ENCODE results near the gene STX11. TPM values are rescaled to one million over a fixed set of nuclear protein-coding genes. Genes with fewer than 3 reads are reported as not detected.
"Not testable (repeated sequence)": the region's sequence is repeated elsewhere in the genome, so short reads cannot be mapped to it uniquely, and the experiment has no call there.

STX11 gene
- total RNA-seq, result 10 to 100 TPM; 11.3 to 11.4 TPM
- long read RNA-seq, transcript STX11-201 (2 exons, 1,926 nt), result major isoform, 8 of 12 reads
- long read RNA-seq, partial matches to known transcripts, result 0 of 12 reads
- long read RNA-seq, other reads (novel, unspliced or antisense), result 4 of 12 reads

DNA sequence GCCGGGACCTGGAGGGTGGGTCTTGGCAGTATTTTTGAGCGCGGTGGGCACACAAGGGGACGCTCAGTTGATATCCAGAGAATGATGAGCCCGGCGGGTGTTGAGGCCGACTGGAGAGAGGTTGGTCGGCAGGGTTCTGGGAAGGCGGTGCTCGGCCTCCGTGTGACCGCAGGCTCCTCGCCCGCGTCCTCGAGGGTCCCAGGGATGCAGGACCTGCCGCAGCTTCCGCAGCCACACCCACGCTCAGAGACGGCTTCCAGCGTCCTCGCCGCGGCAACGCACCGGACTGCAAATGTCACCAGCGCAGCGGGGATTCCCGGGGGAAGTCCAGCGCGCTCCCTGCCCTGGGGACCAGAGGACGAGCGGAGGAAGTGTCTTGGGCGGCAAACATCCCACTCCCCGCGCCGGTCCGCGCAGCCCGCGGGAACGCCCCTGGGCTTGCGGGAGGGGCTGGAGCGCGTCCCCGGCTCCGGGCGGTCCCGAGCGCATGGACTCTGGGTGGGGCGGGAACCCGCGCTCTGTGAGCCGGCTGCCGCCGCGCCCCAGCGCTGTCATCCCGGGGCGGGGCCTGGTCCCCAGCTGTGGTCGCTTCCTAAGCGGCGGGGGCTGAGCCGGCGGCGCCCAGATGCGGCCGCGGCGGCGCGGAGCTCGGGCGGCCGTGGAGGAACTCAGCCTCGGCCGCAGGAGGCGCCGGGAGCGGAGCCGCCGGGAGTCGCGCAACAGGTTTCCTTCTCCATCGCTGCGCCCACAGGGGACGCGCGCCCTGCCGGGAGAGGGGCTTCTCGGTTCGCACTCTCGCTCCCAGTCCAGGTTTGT, at the start of gene STX11:
Gene STX11 (plus strand): TSS at position 624 of the 816 bp plus-strand sequence. CDS start 36,111 bp downstream, outside the sequence.
- intact Hi-C loops (cut with DNase I), result loop anchor here (2.0 to 10.0 kb wide), 3 partner anchors 67 to 135 kb away; partner anchors contain the start of gene UTRN (in 1 of the 2)
- ATAC-seq (peak; percentile 94 to 97), DNase-seq (peak; percentile 80)

DNA sequence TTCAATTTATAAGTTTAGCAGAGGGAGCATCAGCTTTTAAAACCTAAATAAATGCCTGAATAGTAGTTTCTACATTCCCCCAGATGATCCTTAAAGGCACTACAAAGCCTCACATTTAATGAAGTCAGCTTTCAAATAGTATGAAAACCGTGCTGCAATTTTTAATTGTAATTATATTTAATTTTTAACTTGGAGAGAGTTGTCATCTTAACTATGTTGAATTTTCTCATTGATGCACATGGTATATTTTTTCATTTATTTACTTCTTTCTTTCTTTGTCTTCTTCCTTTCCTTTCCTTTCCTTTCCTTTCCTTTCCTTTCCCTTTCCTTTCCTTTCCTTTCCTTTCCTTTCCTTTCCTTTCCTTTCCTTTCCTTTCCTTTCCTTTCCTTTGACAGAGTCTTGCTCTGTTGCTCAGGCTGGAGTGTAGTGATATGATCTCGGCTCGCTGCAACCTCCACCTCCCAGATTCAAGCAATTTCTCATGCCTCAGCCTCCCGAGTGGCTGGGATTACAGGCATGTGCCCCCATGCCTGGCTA, 47.2 kb upstream of the STX11 start:
- intact Hi-C loops (cut with DNase I), result loop anchor here in 1 of 2 donors (10.0 kb wide), 1 partner anchor 382 kb away; no protein-coding TSS in a partner anchor
- no peak for ATAC-seq
- DNase-seq, result no peak

DNA sequence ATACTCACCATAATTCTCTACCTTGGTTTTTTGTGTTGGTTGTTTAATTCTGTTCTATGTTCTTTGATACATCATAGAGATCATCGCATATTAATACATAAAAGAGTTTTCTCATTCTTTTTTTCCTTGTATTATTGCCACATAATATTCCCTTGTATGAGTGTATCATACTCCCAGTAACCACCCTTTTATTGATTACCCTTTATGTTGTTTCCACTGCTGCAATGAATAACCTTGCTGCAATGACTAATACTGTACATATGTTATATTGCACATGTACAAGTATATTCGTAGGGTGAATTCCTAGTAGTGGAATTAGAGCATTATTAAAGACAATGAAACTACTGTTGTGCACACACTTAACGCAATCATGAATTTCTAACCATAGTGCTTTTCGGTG, 45.8 kb upstream of the STX11 start:
- DNase-seq (no peak), ATAC-seq (no peak)
- intact Hi-C loops (cut with DNase I), result loop anchor here in 1 of 2 donors (10.0 kb wide), 1 partner anchor 380 kb away; no protein-coding TSS in a partner anchor

DNA sequence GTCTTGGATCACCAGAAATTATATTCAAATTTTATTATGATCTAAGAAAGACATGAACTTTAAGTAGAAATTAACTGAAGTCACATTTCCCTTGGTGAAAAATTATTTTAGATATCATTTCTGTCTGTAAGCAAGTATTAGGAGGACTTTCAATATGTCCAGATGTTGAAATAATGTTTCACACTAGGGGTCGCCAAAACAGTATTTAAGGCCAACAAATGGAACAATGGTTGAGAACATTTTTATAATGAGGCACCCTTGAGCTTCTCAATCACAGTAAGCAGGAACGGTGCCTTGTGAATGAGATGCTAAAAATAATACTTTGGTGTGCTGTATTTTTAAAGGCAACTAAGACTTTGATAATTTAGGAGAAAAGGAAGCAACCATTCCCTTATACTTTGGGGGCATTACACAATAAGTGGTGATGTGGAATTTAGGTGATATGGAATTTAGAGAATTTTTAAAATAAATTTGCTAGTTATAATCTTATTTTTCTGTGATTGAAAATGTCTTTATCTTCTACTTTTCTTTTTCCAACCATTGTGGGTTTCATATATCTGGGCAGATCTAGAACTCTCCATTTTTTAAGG, 45.3 kb upstream of the STX11 start:
- no peak for DNase-seq
- peak; percentile 88 for ATAC-seq

DNA sequence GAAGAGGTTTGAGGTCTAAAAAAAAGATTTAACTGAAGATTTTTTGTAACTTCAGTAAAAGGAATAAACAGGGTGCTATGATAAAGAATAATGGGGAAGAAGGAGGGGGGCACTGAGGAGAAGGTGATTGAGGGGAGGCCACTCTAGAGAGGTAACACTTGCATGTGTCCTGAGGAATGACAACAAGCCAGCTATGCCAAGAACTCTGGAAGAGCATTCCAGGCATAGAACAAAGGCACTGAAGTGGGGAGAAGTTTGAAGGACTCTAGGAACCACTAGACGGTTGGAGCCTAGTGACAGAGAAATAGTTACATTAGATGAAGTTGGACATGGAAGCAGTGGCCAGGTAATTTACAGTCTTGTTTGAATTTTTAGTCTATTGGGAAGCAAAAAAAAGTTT, 44.1 kb upstream of the STX11 start:
- no peak for ATAC-seq
- intact Hi-C loops (cut with DNase I), result loop anchor here (5.0 to 10.0 kb wide), 4 partner anchors 111 to 379 kb away; partner anchors contain the start of gene UTRN (in 1 of the 2)
- DNase-seq, result no peak

More for the DNA sequence above, 45.3 kb upstream of the STX11 start:
- intact Hi-C loops (cut with DNase I), result loop anchor here (5.0 to 10.0 kb wide), 4 partner anchors 112 to 380 kb away; partner anchors contain the start of gene UTRN (in 1 of the 2)

DNA sequence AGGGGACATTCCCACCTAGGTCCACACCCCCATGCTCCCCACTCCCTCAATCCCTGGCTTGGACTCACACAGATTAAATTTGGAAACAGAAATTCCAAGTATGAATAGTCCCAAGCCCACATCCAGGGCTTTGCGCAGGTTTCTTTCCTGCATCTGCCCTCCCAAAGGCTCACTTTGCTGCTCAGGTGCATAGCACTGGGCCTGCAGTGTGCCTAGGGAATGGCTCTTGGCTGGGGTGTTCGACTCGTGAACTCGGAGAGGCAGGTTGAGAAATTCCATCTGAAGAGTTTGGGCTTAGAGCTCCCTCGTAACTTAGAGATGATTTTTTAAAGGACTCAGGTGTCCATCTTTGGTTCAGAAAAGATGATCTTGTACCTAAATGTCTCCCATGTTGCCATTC, 40.1 kb upstream of the STX11 start:
- DNase-seq (no peak), ATAC-seq (peak in 1 of 2 donors; percentile 30)
- intact Hi-C loops (cut with DNase I), result no loop called here

DNA sequence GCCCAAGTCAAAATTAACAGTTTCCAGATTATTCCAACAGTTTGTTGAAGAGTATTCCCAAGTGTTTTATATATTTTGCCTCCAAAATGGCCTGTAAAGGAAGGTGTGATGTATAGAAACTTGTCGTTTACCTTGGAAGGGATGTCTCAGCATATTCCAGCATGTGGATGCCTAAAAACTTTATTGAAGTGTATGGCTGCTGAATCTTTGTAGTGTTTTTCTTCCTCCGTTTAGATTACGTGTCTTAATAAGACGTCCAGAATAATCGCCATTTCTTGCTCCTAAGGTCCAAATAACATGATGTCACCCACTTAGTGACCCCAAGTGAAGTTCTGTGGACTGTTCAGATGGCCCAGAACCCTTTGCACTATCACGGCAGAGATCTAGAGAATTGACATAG, 37.0 kb upstream of the STX11 start:
- intact Hi-C loops (cut with DNase I), result no loop called here
- DNase-seq, result no peak
- no peak for ATAC-seq

DNA sequence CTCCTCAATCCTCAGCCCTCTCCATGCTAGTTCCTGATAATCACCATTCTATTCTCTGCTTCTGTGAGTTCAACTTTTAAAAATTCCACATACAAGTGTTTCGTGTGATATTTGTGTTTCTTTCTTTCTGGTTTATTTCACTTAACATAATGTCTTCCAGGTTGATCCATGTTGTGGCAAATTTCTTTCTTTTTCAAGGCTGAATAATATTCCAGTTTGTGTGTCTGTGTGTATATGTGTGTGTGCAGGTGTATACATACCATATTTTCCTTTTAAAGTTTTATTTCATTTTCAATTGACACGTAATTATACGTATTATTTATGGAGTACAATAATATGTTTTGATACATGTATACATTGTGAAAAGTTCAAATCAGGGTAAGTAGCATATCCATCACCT, 35.1 kb upstream of the STX11 start:
- ATAC-seq, result no peak

DNA sequence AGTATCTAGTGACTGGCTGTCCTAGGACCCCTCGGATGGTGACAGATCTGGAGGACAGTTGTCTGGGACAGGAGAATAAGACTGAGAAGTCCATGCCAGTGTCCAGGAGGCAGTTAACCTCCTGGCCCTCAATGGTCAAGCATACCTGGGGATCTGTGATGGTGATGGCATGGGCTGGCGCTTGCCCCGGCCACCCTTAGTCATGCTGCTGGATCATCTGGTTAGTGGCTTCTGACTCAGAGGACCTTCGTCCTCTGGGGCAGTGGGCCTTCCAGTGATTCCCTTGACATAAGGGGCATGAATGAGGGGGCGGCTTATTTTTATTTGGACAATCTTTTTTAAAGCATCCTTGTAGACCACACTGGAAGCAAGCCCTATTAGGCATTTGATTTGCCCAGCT, 30.9 kb upstream of the STX11 start:
- no peak for DNase-seq

More for the DNA sequence above, 35.1 kb upstream of the STX11 start:
- intact Hi-C loops (cut with DNase I), result no loop called here
- no peak for DNase-seq

DNA sequence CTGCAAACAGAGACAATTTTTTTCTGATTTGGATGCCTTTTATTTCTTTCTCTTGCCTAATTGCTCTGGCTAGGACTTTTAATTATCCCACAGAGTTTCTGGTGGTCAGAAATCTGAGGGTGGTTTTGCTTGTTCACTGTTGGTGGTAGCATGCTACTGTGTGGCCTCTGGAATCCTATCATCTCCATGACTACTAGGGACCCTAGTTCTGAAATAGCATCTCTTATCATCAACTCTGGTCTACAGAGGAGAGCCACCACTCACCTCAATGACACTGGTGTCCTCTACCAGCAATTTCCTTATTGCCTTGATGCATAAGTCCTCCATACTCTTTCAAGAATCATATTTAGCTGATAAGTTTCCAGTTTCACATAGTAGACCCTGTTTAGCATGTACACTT, 27.5 kb upstream of the STX11 start:
- intact Hi-C loops (cut with DNase I), result no loop called here
- DNase-seq (no peak), ATAC-seq (no peak)

More for the DNA sequence above, 30.9 kb upstream of the STX11 start:
- intact Hi-C loops (cut with DNase I), result no loop called here
- no peak for ATAC-seq

DNA sequence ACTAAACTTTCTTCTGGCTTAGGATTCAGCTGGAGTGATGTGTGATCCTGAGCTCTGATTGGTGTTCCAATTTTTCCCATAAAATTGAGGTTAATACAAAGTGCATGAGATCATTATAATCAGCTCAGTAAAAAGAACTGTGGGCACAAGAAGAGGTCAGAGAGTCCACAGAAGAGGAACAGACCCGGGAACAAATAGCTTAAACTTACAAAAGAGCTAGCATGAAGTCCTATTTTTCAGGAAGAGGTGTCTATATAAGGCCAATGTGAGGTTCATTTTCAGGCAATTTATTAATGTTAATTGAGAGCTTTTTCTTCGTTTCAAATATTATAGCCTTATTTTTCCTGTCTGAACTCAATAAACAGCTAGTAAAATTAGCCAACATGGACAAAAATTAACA, 26.9 kb upstream of the STX11 start:
- ATAC-seq, result no peak
- no peak for DNase-seq
- intact Hi-C loops (cut with DNase I), result no loop called here

DNA sequence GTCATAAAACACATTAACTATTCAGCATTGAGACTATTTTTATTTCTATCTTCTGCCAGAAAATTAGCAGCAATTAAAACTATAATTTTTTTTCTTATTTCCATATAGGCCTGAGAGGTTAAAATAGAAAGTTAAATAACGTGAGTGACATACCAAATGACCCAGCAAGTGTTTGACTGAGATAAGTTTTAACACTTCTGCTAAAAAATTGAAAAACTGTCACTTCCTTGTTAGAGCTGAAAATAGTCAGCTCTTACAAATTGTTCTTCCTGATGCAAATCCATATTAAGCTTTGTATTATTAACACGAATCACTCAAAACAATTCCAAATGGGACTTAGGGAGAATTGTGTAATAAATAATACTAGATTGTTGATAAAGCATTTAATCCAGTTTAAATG, 26.5 kb upstream of the STX11 start:
- no peak for DNase-seq
- intact Hi-C loops (cut with DNase I), result no loop called here
- ATAC-seq, result no peak

DNA sequence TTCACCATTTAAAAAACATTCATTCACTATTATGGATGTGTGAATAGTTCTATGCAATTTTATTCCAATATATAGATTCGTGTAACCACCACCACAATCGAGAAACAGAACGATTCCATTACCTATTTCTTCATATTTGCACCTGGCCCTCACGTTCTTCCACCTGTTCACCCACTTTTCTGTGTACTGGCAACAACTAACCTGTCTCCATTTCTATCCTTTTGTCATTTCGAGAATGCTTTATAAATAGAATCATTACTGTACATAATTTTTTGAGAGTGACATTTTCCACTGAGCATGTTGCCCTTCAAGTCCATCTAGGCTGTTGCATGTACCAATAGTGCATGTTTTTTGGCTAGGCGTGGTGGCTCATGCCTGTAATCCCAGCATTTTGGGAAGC, 23.2 kb upstream of the STX11 start:
- no peak for ATAC-seq
- intact Hi-C loops (cut with DNase I), result no loop called here
- no peak for DNase-seq

DNA sequence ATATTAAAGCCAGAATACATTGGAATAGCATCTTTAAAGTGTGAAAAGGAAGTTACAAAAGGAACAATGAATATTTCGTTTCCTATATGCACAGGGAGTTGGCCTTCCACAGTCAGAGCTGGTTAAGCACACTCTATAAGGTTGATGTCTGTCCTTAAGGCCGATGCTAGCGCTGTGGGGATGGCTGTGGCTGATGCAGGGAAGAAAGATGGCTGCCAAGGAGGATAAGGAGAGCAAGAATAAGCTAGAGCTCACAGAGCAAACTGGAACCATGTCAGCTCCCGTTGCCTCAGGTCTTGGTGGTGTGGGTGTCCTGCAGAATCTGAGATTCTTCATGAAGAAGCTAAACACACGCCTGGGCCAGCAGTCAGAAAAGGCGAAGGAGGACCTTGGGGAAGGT, 20.8 kb upstream of the STX11 start:
- no peak for ATAC-seq
- DNase-seq, result no peak
- intact Hi-C loops (cut with DNase I), result no loop called here

DNA sequence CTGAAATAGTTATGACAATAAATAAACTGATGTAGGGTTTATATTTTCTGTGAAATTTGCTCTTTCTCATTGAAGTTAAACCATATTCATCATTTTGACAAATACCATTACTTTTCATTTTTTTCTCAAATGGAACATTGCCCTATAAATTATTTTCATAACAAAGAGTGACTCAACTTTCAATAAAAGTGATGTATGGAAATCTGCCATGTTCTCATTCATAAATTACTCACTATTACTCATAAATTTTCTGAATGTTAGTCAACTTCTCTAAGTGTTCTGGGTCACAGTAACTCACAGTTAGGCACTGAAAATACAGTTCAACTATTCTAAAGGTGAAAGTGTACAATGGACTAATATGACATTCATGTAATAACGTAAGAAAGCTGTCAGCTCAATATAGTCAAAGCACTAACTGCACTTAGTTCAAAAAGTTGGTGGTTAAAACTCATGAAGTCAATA, 19.0 kb upstream of the STX11 start:
- intact Hi-C loops (cut with DNase I), result no loop called here
- DNase-seq, result no peak
- ATAC-seq, result no peak

DNA sequence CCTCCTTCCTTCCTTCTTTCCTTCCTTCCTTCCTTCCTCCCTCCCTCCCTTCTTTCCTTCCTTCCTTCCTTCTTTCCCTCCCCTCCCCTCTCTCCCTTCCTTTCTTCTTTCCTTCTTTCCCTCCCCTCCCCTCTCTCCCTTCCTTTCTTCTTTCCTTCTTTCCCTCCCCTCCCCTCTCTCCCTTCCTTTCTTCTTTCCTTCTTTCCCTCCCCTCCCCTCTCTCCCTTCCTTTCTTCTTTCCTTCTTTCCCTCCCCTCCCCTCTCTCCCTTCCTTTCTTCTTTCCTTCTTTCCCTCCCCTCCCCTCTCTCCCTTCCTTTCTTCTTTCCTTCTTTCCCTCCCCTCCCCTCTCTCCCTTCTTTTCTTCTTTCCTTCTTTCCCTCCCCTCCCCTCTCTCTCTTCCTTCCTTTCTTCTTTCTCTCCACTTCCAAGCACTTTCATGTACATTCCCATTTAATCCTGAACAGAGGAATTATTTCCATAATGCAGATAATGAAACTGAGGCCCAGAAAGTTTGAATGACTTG, 18.1 kb upstream of the STX11 start:
- DNase-seq; ATAC-seq; intact Hi-C loops (cut with DNase I): not testable (repeated sequence)

DNA sequence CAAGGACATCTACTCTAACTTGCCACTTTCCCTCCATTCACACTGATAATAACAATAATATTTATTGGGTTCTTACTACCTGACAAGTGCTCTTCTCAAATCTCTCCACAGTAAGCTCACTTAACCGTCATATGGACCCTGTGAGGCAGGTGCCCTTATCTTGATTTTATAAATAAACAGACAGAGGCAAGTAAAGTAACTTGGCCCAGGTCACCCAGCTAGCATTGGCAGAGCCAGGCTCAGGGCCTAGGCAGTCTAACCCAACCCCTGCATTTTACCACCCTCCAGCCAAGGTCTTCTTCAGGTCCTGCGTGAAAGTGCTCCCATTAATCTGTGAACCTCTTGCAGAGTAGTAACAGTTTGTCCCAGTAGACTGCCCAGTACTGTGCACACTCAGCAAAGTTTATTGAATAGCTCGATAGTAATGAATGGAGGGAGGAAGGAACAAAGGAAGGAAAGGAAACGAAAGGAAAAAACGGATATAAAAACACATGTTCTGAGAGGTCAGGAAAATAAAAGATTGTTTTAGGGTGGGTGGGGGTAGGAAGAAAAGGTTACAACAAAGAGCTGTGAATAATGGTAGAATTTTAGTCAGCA, 17.0 kb upstream of the STX11 start:
- intact Hi-C loops (cut with DNase I), result no loop called here
- DNase-seq (no peak), ATAC-seq (no peak)

DNA sequence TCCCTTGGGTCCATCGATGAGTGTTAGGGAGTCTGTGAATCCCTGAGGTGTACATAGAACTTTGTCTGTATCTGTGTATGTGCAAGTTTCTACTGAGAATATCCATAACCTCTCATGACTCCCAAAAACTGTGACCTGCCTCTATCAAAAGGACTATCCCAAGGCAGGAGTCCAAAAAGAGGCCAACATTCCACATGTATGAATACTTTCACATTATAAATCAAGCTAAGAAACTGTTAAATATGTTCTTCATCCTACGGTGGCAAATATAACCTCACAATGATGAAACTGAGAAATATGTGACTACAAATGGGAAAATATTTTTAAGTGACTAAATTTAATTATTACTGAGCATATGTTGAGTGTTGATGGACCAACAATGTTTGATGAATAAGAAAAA, 16.1 kb upstream of the STX11 start:
- ATAC-seq (no peak), DNase-seq (no peak)
- intact Hi-C loops (cut with DNase I), result no loop called here

DNA sequence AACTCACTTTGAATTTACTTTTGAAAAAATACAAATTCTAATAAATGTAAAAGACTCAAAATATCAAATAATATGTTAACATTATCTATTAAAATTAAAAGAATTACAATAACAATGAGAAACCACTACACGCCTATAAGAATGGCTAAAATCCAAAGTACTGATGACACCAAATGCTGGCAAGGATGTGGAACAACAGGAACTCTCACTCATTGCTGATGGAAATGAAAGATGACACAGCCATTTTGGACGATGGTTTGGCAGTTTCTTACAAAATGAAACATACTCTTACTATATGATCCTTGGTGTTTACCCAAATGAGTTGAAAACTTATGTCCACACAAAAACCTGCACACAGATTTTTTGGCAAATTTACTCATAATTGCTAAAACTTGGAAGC, 15.6 kb upstream of the STX11 start:
- intact Hi-C loops (cut with DNase I), result no loop called here
- ATAC-seq (no peak), DNase-seq (no peak)

Data from left cardiac atrium (tissue), 4 donors.